SU-DHL-6 (cell line): ENCODE measurements around the gene WIPI1.

Experiments
- H2AFZ ChIP-seq: fragments of 200-600 bp; sonication (generic); 2 replicates; pipeline ENCODE4 v1.6.1; 2014; ENCODE audit warnings: low read depth, mild to moderate bottlenecking, moderate library complexity, mixed read lengths, antibody characterized with exemption, low read length; ENCODE audit not compliant: severe bottlenecking
- H3F3A ChIP-seq: fragments of 200-600 bp; shearing (Covaris generic); 2 replicates; pipeline ENCODE4 v1.6.0; 2016; ENCODE audit warnings: antibody characterized with exemption, mild to moderate bottlenecking; ENCODE audit not compliant: insufficient read depth
- H3K27ac ChIP-seq: fragments of 200-600 bp; sonication (generic); 2 replicates; pipeline ENCODE4 v1.5.1; 2016; ENCODE audit warnings: low read depth, mild to moderate bottlenecking, low read length, moderate library complexity, mixed read lengths
- H3K27me3 ChIP-seq: fragments of 200-600 bp; sonication (generic), shearing (Covaris generic); 2 replicates; pipeline ENCODE4 v1.6.0; 2014; ENCODE audit warnings: mild to moderate bottlenecking, low read length
- H3K36me3 ChIP-seq: fragments of 200-600 bp; sonication (generic); 2 replicates; pipeline ENCODE4 v1.6.1; 2014; ENCODE audit warnings: mild to moderate bottlenecking, low read length, mixed read lengths
- H3K4me2 ChIP-seq: fragments of 300-600, 200-600 bp; shearing (Covaris generic), sonication (generic); 2 replicates; pipeline ENCODE4 v1.6.0; 2014; ENCODE audit warnings: low read length, low read depth, mild to moderate bottlenecking; ENCODE audit not compliant: poor library complexity, severe bottlenecking
- H3K4me3 ChIP-seq: fragments of 200-600 bp; sonication (generic); 2 replicates; pipeline ENCODE4 v1.5.1; 2014; ENCODE audit warnings: antibody characterized with exemption, low read length, mild to moderate bottlenecking, mixed read lengths; ENCODE audit not compliant: insufficient read depth, poor library complexity, severe bottlenecking
- H3K79me2 ChIP-seq: fragments of 200-600 bp; sonication (generic); 2 replicates; pipeline ENCODE4 v1.6.1; 2014; ENCODE audit warnings: mild to moderate bottlenecking, low read length, moderate library complexity; ENCODE audit not compliant: insufficient read depth
- H3K9ac ChIP-seq: fragments of 200-600 bp; sonication (generic); 2 replicates; pipeline ENCODE4 v1.7.0; 2014; ENCODE audit warnings: mild to moderate bottlenecking, low read length
- H3K9me2 ChIP-seq: fragments of 200-600 bp; sonication (generic); replicated peaks from 2 replicates; pipeline ENCODE4 v1.6.1; 2014; ENCODE audit warnings: low read length; ENCODE audit not compliant: insufficient read depth
- H3K9me3 ChIP-seq: fragments of 200-600 bp; sonication (generic); 2 replicates; pipeline ENCODE4 v1.6.1; 2014; ENCODE audit warnings: low read length, mixed read lengths; ENCODE audit not compliant: insufficient read depth
- H4K20me1 ChIP-seq: fragments of 200-600 bp; sonication (generic); 2 replicates; pipeline ENCODE4 v1.6.1; 2014; ENCODE audit warnings: low read depth, mild to moderate bottlenecking, antibody characterized with exemption, low read length, moderate library complexity, mixed read lengths
- EZH2phosphoT487 ChIP-seq: fragments of 200-600 bp; sonication (generic), shearing (Covaris generic); conservative IDR thresholded peaks from 2 replicates; pipeline ENCODE4 v1.6.1; 2018; ENCODE audit warnings: mild to moderate bottlenecking, antibody characterized with exemption, low read length, moderate library complexity, mixed read lengths
- TF ChIP-seq, protein P1 (sequence below): fragments of 200-600 bp; sonication (generic); IDR thresholded peaks from one replicate; pipeline ENCODE4 v1.5.1; 2017; ENCODE audit warnings: antibody characterized with exemption, mild to moderate bottlenecking, low read length, moderate library complexity; ENCODE audit not compliant: insufficient read depth, poor library complexity, severe bottlenecking

Gene WIPI1

GRCh38 chr17:68463211-68464019 is 6.1 kb upstream of the WIPI1 start:
- H3F3A ChIP-seq = peaks cover 6% of the 10 kb centered on the region; the same call in 1 of the 2 replicates
- H2AFZ ChIP-seq = no peak overlapping the region
- no peaks in the 10 kb centered on the region for H4K20me1 ChIP-seq
- H3K9me3 ChIP-seq = no peaks in the 10 kb centered on the region
- no peaks in the 10 kb centered on the region for H3K36me3 ChIP-seq
- no peak overlapping the region for H3K4me2 ChIP-seq
- no peaks in the 10 kb centered on the region for H3K27me3 ChIP-seq
- H3K9me2 ChIP-seq = no peaks in the 10 kb centered on the region
- H3K79me2 ChIP-seq = no peaks in the 10 kb centered on the region
- H3K9ac ChIP-seq = no peak overlapping the region
- TF ChIP-seq, protein P1, sequence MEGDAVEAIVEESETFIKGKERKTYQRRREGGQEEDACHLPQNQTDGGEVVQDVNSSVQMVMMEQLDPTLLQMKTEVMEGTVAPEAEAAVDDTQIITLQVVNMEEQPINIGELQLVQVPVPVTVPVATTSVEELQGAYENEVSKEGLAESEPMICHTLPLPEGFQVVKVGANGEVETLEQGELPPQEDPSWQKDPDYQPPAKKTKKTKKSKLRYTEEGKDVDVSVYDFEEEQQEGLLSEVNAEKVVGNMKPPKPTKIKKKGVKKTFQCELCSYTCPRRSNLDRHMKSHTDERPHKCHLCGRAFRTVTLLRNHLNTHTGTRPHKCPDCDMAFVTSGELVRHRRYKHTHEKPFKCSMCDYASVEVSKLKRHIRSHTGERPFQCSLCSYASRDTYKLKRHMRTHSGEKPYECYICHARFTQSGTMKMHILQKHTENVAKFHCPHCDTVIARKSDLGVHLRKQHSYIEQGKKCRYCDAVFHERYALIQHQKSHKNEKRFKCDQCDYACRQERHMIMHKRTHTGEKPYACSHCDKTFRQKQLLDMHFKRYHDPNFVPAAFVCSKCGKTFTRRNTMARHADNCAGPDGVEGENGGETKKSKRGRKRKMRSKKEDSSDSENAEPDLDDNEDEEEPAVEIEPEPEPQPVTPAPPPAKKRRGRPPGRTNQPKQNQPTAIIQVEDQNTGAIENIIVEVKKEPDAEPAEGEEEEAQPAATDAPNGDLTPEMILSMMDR = no peak
- no peak for TF ChIP-seq EZH2phosphoT487
- H3K4me3 ChIP-seq = no peak overlapping the region
- H3K27ac ChIP-seq = no peak overlapping the region

DNA sequence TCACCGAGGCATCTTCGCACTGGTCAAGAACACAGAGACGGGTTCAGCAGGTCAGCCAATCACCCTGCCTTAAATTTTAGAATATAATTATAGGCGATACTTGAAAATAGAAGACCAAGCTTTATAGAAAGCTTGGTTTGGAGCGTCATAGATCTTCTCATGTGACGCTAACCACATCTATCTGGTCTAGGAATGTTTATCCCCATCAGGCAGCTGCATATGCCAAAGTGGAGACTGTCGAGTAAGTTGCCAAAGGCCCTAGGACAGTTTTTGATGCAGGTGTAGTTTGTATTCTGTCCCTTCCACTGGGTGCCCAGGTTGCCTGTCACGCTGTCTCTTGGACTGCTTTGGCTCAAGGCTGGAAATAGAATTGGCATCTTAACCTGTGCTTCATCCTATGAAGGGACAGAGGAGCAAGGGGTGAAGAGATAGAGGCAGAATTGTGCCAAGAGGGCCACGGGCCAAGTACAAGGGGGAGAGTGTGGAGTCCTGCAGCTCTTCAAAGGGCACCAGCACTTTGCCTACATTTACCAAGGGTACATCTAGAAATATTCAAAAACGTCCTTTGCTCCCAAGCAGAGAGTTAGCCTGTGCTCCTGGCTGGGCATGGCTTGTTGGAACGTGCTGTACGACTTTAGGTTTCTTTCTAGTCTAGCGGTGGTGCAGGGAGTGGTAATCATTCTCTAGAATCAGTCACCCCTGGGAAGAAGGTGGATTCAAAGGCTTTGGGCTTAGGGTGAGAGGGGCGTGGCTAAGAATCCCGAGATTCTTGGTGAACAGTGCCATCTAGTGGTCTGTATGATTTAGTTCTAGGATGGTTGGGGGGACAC is 5.3 kb upstream of the WIPI1 start:
- H2AFZ ChIP-seq = no peak overlapping the region
- H3F3A ChIP-seq = peaks cover 11% of the 10 kb centered on the region; the same call in 1 of the 2 replicates
- H3K27me3 ChIP-seq = no peaks in the 10 kb centered on the region
- no peaks in the 10 kb centered on the region for H3K9me3 ChIP-seq
- H3K79me2 ChIP-seq = no peaks in the 10 kb centered on the region
- no peak overlapping the region for H3K4me3 ChIP-seq
- H3K9me2 ChIP-seq = no peaks in the 10 kb centered on the region
- H3K36me3 ChIP-seq = no peaks in the 10 kb centered on the region
- no peaks in the 10 kb centered on the region for H4K20me1 ChIP-seq
- H3K4me2 ChIP-seq = no peak overlapping the region
- TF ChIP-seq EZH2phosphoT487 = no peak
- TF ChIP-seq, protein P1 = peak; percentile 44
- no peak overlapping the region for H3K27ac ChIP-seq
- H3K9ac ChIP-seq = no peak overlapping the region

GRCh38 chr17:68461589-68461988 is 4.3 kb upstream of the WIPI1 start:
- Histone ChIP-seq H3K4me2 (no peak overlapping the region), H3K9ac (peak overlapping the region; percentile 21; the same call in 1 of the 2 replicates), H3K79me2 (no peaks in the 10 kb centered on the region), H3F3A (peaks cover 10% of the 10 kb centered on the region; the same call in 1 of the 2 replicates), H3K36me3 (no peaks in the 10 kb centered on the region), H3K4me3 (no peak overlapping the region), H2AFZ (peak overlapping the region; percentile 35), H4K20me1 (no peaks in the 10 kb centered on the region), H3K9me2 (no peaks in the 10 kb centered on the region), H3K9me3 (no peaks in the 10 kb centered on the region), H3K27ac (no peak overlapping the region), H3K27me3 (no peaks in the 10 kb centered on the region)
- TF ChIP-seq, protein P1 = no peak
- no peak for TF ChIP-seq EZH2phosphoT487
